SJSA1 (cell line): ENCODE data around the gene DAPK2. TPM values are rescaled to one million over a fixed set of nuclear protein-coding genes. Genes with fewer than 3 reads are reported as not detected.

Experiments used
- DNase-seq, 2 experiments: peaks; one replicate each; pipeline ENCODE4 v3.0.0-alpha.2; 2015 to 2020; ENCODE audit warnings: low spot score in 2 of 2, low read depth in 1 of 2
- H3K27ac ChIP-seq: fragments of 250-450 bp; sonication (Bioruptor Pico); 2 replicates; pipeline ENCODE4 v1.5.1; 2020; ENCODE audit warnings: mild to moderate bottlenecking, moderate library complexity
- H3K27me3 ChIP-seq: fragments of 250-450 bp; sonication (Bioruptor Pico); replicated peaks from 2 replicates; pipeline ENCODE4 v1.5.1; 2020; ENCODE audit warnings: mild to moderate bottlenecking, moderate library complexity
- H3K36me3 ChIP-seq: fragments of 250-450 bp; sonication (Bioruptor Pico); 2 replicates; pipeline ENCODE4 v1.5.1; 2020; ENCODE audit warnings: mild to moderate bottlenecking
- H3K4me1 ChIP-seq: fragments of 250-450 bp; sonication (Bioruptor Pico); replicated peaks from 2 replicates; pipeline ENCODE4 v1.6.1; 2021; ENCODE audit warnings: mild to moderate bottlenecking
- H3K4me3 ChIP-seq: fragments of 250-450 bp; sonication (Bioruptor Pico); 2 replicates; pipeline ENCODE4 v1.5.1; 2020; ENCODE audit warnings: mild to moderate bottlenecking
- H3K9me3 ChIP-seq: fragments of 250-450 bp; sonication (Bioruptor Pico); replicated peaks from 2 replicates; pipeline ENCODE4 v1.5.1; 2020; ENCODE audit warnings: mild to moderate bottlenecking
- total RNA-seq: library from RNA; depleted of rRNA; stranded (reverse); fragments of >200 nt; shearing (Covaris generic); gene quantifications from 2 replicates; pipeline ENCODE4 v1.2.3, GENCODE V29; 2014

Gene DAPK2
- total RNA-seq, 1 experiment from 2014 or later: 0.34 TPM

- Histone ChIP-seq H3K4me3 (no peak overlapping the region), H3K9me3 (no peaks in the 10 kb centered on the region)
- DNase-seq: no peak
These were observed 2.6 kb upstream of the DAPK2 start for GRCh38 chr15:64048781-64049460.

GRCh38 chr15:64045774-64046420 is 388 bp downstream of the DAPK2 start:
- Histone ChIP-seq H3K36me3 (no peaks in the 10 kb centered on the region), H3K27me3 (0 out of 2 replicates have a peak, but pooled peaks cover 3% of the 10 kb centered on the region), H3K27ac (no peak overlapping the region), H3K4me3 (peak overlapping the region; percentile 38), H3K9me3 (no peaks in the 10 kb centered on the region), H3K4me1 (peaks cover 5% of the 10 kb centered on the region)
- peak in 1 of 2 experiments; percentile 9 for DNase-seq

More at GRCh38 chr15:64048781-64049460, 2.6 kb upstream of the DAPK2 start:
- Histone ChIP-seq H3K27ac (no peak overlapping the region), H3K27me3 (no peaks in the 10 kb centered on the region), H3K4me1 (peaks cover 5% of the 10 kb centered on the region), H3K36me3 (no peaks in the 10 kb centered on the region)

- DNase-seq: no peak
- H3K4me3 ChIP-seq: no peak overlapping the region
- 0 out of 2 replicates have a peak, but pooled peaks cover 3% of the 10 kb centered on the region for H3K27me3 ChIP-seq
These were observed 1.2 kb downstream of the DAPK2 start for GRCh38 chr15:64045101-64045435.

GRCh38 chr15:64044300-64045100 is 1.8 kb downstream of the DAPK2 start:
- DNase-seq: no peak

More at GRCh38 chr15:64045101-64045435, 1.2 kb downstream of the DAPK2 start:
- Histone ChIP-seq H3K9me3 (no peaks in the 10 kb centered on the region), H3K27ac (no peak overlapping the region), H3K4me1 (peaks cover 5% of the 10 kb centered on the region), H3K36me3 (no peaks in the 10 kb centered on the region)

GRCh38 chr15:64038878-64039610 is 7.2 kb downstream of the DAPK2 start:
- Histone ChIP-seq H3K4me1 (no peaks in the 10 kb centered on the region), H3K27me3 (0 out of 2 replicates have a peak, but pooled peaks cover 3% of the 10 kb centered on the region), H3K4me3 (no peak overlapping the region), H3K36me3 (no peaks in the 10 kb centered on the region), H3K9me3 (no peaks in the 10 kb centered on the region), H3K27ac (no peak overlapping the region)
- no peak for DNase-seq

More at GRCh38 chr15:64044300-64045100, 1.8 kb downstream of the DAPK2 start:
- H3K27me3 ChIP-seq: 0 out of 2 replicates have a peak, but pooled peaks cover 3% of the 10 kb centered on the region
- H3K4me1 ChIP-seq: peaks cover 5% of the 10 kb centered on the region
- no peak overlapping the region for H3K4me3 ChIP-seq
- H3K27ac ChIP-seq: no peak overlapping the region
- no peaks in the 10 kb centered on the region for H3K9me3 ChIP-seq
- no peaks in the 10 kb centered on the region for H3K36me3 ChIP-seq

GRCh38 chr15:64037966-64038365 is 8.3 kb downstream of the DAPK2 start:
- no peak overlapping the region for H3K27ac ChIP-seq
- no peaks in the 10 kb centered on the region for H3K36me3 ChIP-seq
- H3K27me3 ChIP-seq: 0 out of 2 replicates have a peak, but pooled peaks cover 2% of the 10 kb centered on the region
- H3K9me3 ChIP-seq: no peaks in the 10 kb centered on the region
- no peaks in the 10 kb centered on the region for H3K4me1 ChIP-seq
- DNase-seq: no peak
- no peak overlapping the region for H3K4me3 ChIP-seq

- Histone ChIP-seq H3K27me3 (no peaks in the 10 kb centered on the region), H3K36me3 (no peaks in the 10 kb centered on the region), H3K4me3 (no peak overlapping the region), H3K9me3 (no peaks in the 10 kb centered on the region), H3K27ac (no peak overlapping the region), H3K4me1 (no peaks in the 10 kb centered on the region)
- no peak for DNase-seq
These were observed 9.2 kb downstream of the DAPK2 start for GRCh38 chr15:64037116-64037515.

GRCh38 chr15:64035525-64035924 is 10.8 kb downstream of the DAPK2 start:
- no peaks in the 10 kb centered on the region for H3K36me3 ChIP-seq
- no peak overlapping the region for H3K4me3 ChIP-seq
- no peaks in the 10 kb centered on the region for H3K4me1 ChIP-seq
- 0 out of 2 replicates have a peak, but pooled peaks cover 5% of the 10 kb centered on the region for H3K27me3 ChIP-seq
- no peak for DNase-seq
- H3K27ac ChIP-seq: no peak overlapping the region
- no peaks in the 10 kb centered on the region for H3K9me3 ChIP-seq

GRCh38 chr15:64034519-64034918 is 11.8 kb downstream of the DAPK2 start:
- Histone ChIP-seq H3K27me3 (0 out of 2 replicates have a peak, but pooled peaks cover 5% of the 10 kb centered on the region), H3K9me3 (no peaks in the 10 kb centered on the region), H3K4me1 (no peaks in the 10 kb centered on the region), H3K36me3 (no peaks in the 10 kb centered on the region), H3K27ac (no peak overlapping the region), H3K4me3 (no peak overlapping the region)
- DNase-seq: no peak

- no peak for DNase-seq
- no peak overlapping the region for H3K4me3 ChIP-seq
- no peaks in the 10 kb centered on the region for H3K9me3 ChIP-seq
- 0 out of 2 replicates have a peak, but pooled peaks cover 5% of the 10 kb centered on the region for H3K27me3 ChIP-seq
- H3K36me3 ChIP-seq: no peaks in the 10 kb centered on the region
- H3K27ac ChIP-seq: no peak overlapping the region
- H3K4me1 ChIP-seq: no peaks in the 10 kb centered on the region
These were observed 14.0 kb downstream of the DAPK2 start for GRCh38 chr15:64032329-64032728.

- Histone ChIP-seq H3K36me3 (no peaks in the 10 kb centered on the region), H3K4me1 (no peaks in the 10 kb centered on the region), H3K27ac (no peak overlapping the region), H3K9me3 (no peaks in the 10 kb centered on the region), H3K4me3 (no peak overlapping the region), H3K27me3 (0 out of 2 replicates have a peak, but pooled peaks cover 5% of the 10 kb centered on the region)
- no peak for DNase-seq
These were observed 16.2 kb downstream of the DAPK2 start for GRCh38 chr15:64030123-64030522.

GRCh38 chr15:64029633-64030032 is 16.7 kb downstream of the DAPK2 start:
- no peak overlapping the region for H3K4me3 ChIP-seq
- H3K27me3 ChIP-seq: 0 out of 2 replicates have a peak, but pooled peaks cover 5% of the 10 kb centered on the region
- no peak for DNase-seq

GRCh38 chr15:64029110-64029509 is 17.2 kb downstream of the DAPK2 start:
- Histone ChIP-seq H3K36me3 (no peaks in the 10 kb centered on the region), H3K27ac (no peak overlapping the region), H3K9me3 (no peaks in the 10 kb centered on the region), H3K27me3 (0 out of 2 replicates have a peak, but pooled peaks cover 5% of the 10 kb centered on the region), H3K4me1 (no peaks in the 10 kb centered on the region), H3K4me3 (no peak overlapping the region)
- no peak for DNase-seq

More at GRCh38 chr15:64029633-64030032, 16.7 kb downstream of the DAPK2 start:
- Histone ChIP-seq H3K9me3 (no peaks in the 10 kb centered on the region), H3K4me1 (no peaks in the 10 kb centered on the region), H3K36me3 (no peaks in the 10 kb centered on the region), H3K27ac (no peak overlapping the region)
